Right lobe of liver (tissue), 6 donors: ENCODE data around the gene TIMM44. TPM values are rescaled to one million over a fixed set of nuclear protein-coding genes. Genes with fewer than 3 reads are reported as not detected.
A peak's percentile ranks its signal among the peaks of the same experiment; 100 is the strongest.
"Not testable (repeated sequence)": the region's sequence is repeated elsewhere in the genome, so short reads cannot be mapped to it uniquely, and the experiment has no call there.

Experiments
- ATAC-seq, 4 donors: fragments of 200-7000 bp; cut with Tn5 transposase; one replicate each; pipeline ENCODE4 v1.9.1; 2020; ENCODE audit warnings: mild to moderate bottlenecking in 4 of 4, moderate library complexity in 4 of 4
- DNase-seq, 3 donors: peaks; one replicate each; pipeline ENCODE4 v3.0.0-alpha.2; 2020
- H3K27ac ChIP-seq, 3 donors: fragments of 200-600 bp; one replicate each; pipeline ENCODE4 v1.8.0; 2022
- H3K27me3 ChIP-seq, 2 donors: fragments of 200-600 bp; one replicate each; pipeline ENCODE4 v1.8.0; 2022
- H3K36me3 ChIP-seq, 4 donors: fragments of 200-600 bp; sonication (generic) in 1 of 4; one replicate each; pipeline versions ENCODE4 v1.5.1 to v1.8.0; 2017 to 2022; ENCODE audit warnings: control low read depth in 1 of 4
- H3K4me1 ChIP-seq, 4 donors: fragments of 200-600 bp; sonication (generic) in 1 of 4; one replicate each; pipeline versions ENCODE4 v1.5.1 to v1.8.0; 2017 to 2022; ENCODE audit warnings: control low read depth in 1 of 4
- H3K4me3 ChIP-seq, 3 donors: fragments of 200-600 bp; one replicate each; pipeline ENCODE4 v1.8.0; 2022
- H3K9me3 ChIP-seq, 4 donors: fragments of 200-600 bp; sonication (generic) in 1 of 4; one replicate each; pipeline versions ENCODE4 v1.5.1 to v1.8.0; 2017 to 2022; ENCODE audit warnings: control low read depth in 1 of 4
- CTCF ChIP-seq, 4 donors: fragments of 200-600 bp in 3 of 4; fragments of 450-650 bp in 1 of 4; IDR thresholded peaks; one replicate each; pipeline versions ENCODE4 v1.5.1 to v1.8.0; 2016 to 2022; ENCODE audit warnings: antibody characterized with exemption in 4 of 4, mild to moderate bottlenecking in 2 of 4
- POLR2A ChIP-seq: fragments of 450-650 bp; IDR thresholded peaks from one replicate; pipeline ENCODE4 v1.6.1; 2017; ENCODE audit warnings: antibody characterized with exemption, mild to moderate bottlenecking
- WGBS: methylation state at CpG from one replicate; pipeline ENCODE4 v1.1.6; 2018; ENCODE audit warnings: low coverage, low lambda C conversion rate; ENCODE audit not compliant: insufficient coverage; ENCODE audit errors: missing lambda C conversion rate; 5-methylcytosine and 5-hydroxymethylcytosine counted together
- intact Hi-C, 2 donors: fragments of 100-400 bp; cut with DNase I; formaldehyde crosslinking; loops; one replicate each; pipeline versions ENCODE4 v1.11.2 to v1.14.1; 2022
- total RNA-seq, 6 experiments: library from RNA; depleted of rRNA in 2 of 6; stranded (reverse); fragments of >200 nt in 2 of 6; fragmentation: NEBNext Ultra II Directional in 3 of 6; extraction: Animal tissue kit (Norgen Biotek cat#: 25700) in 3 of 6; gene quantifications; one replicate each; pipeline versions ENCODE4 v1.1.0 to v1.2.4, GENCODE V29; 2016 to 2023
- donor health status: DM: no; HTN: yes; CAD: no.
- donor health status: DM: no; HTN: no; CAD: no.
- donor health status: DM: no; HTN: no; CAD: no.
- donor health status: DM: no; HTN: yes; CAD: no.
- donor health status: DM: no; HTN: yes; CAD: no.

TIMM44 gene
- total RNA-seq, 6 experiments from 2014 or later, result 26.1 to 41.7 (median 36.9) TPM

GRCh38 chr19:7931221-7932061, 12.0 kb downstream of the TIMM44 start:
- H3K4me1 ChIP-seq, result peaks cover 0 to 9% (median 0%) of the 10 kb centered on the region in 4 donors
- no peak overlapping the region for H3K4me3 ChIP-seq
- WGBS, result 88% methylated on average over 17 of the region's 36 CpGs
- TF ChIP-seq CTCF (IDR thresholded peaks at IDR 0.05), result no peak
- no peak for TF ChIP-seq POLR2A
- intact Hi-C loops, result no loop called here
- H3K36me3 ChIP-seq, result peaks cover 0 to 58% (median 35%) of the 10 kb centered on the region in 4 donors
- H3K9me3 ChIP-seq, result no peaks in the 10 kb centered on the region
- no peak overlapping the region for H3K27ac ChIP-seq
- DNase-seq (peak in 1 of 3 donors; percentile 52), ATAC-seq (no peak)
- H3K27me3 ChIP-seq, result no peaks in the 10 kb centered on the region

GRCh38 chr19:7930765-7931164, 12.7 kb downstream of the TIMM44 start:
- no peaks in the 10 kb centered on the region for H3K9me3 ChIP-seq
- H3K4me1 ChIP-seq, result peaks cover 0 to 9% (median 0%) of the 10 kb centered on the region in 4 donors
- no peaks in the 10 kb centered on the region for H3K27me3 ChIP-seq
- intact Hi-C loops, result no loop called here
- TF ChIP-seq CTCF (IDR thresholded peaks at IDR 0.05) (no peak), POLR2A (no peak)
- H3K4me3 ChIP-seq, result no peak overlapping the region
- DNase-seq, result no peak
- peaks cover 0 to 52% (median 32%) of the 10 kb centered on the region in 4 donors for H3K36me3 ChIP-seq
- no peak for ATAC-seq
- 93% methylated on average over 5 of the region's 7 CpGs for WGBS
- H3K27ac ChIP-seq, result no peak overlapping the region

- H3K27me3 ChIP-seq, intact Hi-C loops, DNase-seq, ATAC-seq, H3K9me3 ChIP-seq, H3K27ac ChIP-seq, H3K4me3 ChIP-seq: not testable (repeated sequence)
- Histone ChIP-seq H3K4me1 (peaks cover 0 to 10% (median 0%) of the 10 kb centered on the region in 4 donors), H3K36me3 (peaks cover 0 to 46% (median 28%) of the 10 kb centered on the region in 4 donors)
- 85% methylated on average over 5 of the region's 11 CpGs for WGBS
Measured at GRCh38 chr19:7930030-7930429, 13.4 kb downstream of the TIMM44 start.

- Histone ChIP-seq H3K27me3 (no peaks in the 10 kb centered on the region), H3K4me3 (no peak overlapping the region), H3K27ac (no peak overlapping the region), H3K9me3 (no peaks in the 10 kb centered on the region), H3K36me3 (peaks cover 0 to 37% (median 24%) of the 10 kb centered on the region in 4 donors), H3K4me1 (peaks cover 0 to 6% (median 0%) of the 10 kb centered on the region in 4 donors)
- intact Hi-C loops, result no loop called here
- ATAC-seq (no peak), DNase-seq (peak; percentile 42 to 55 (median 54))
- 77% methylated on average over 14 of the region's 24 CpGs for WGBS
- TF ChIP-seq POLR2A (no peak), CTCF (IDR thresholded peaks at IDR 0.05) (peak in 1 of 4 donors; percentile 12)
Measured at GRCh38 chr19:7928741-7929701, 14.4 kb downstream of the TIMM44 start.
